Aorta (tissue), 5 donors: ENCODE data around the gene SMPD1. TPM values are rescaled to one million over a fixed set of nuclear protein-coding genes. Genes with fewer than 3 reads are reported as not detected.
"Not testable (repeated sequence)": the region's sequence is repeated elsewhere in the genome, so short reads cannot be mapped to it uniquely, and the experiment has no call there.

ENCODE experiments used
- ATAC-seq: fragments of 200-7000 bp; cut with Tn5 transposase; one replicate; pipeline ENCODE4 v1.9.1; 2022; ENCODE audit warnings: moderate library complexity; ENCODE audit not compliant: low FRiP score
- DNase-seq, 2 donors: peaks; one replicate each; pipeline ENCODE4 v3.0.0-alpha.2; 2020
- H3K27ac ChIP-seq, 2 donors: one replicate each; pipeline ENCODE4 v1.5.1; 2013; ENCODE audit warnings: low read length in 2 of 2, mild to moderate bottlenecking in 2 of 2, moderate library complexity in 2 of 2, control low read depth in 1 of 2, inconsistent platforms in 1 of 2, low read depth in 1 of 2
- H3K27me3 ChIP-seq, 2 donors: one replicate each; pipeline ENCODE4 v1.6.1; 2013; ENCODE audit warnings: control low read depth in 1 of 2, low read length in 1 of 2, mild to moderate bottlenecking in 1 of 2, moderate library complexity in 1 of 2; ENCODE audit not compliant: insufficient read depth in 2 of 2, control insufficient read depth in 1 of 2
- H3K36me3 ChIP-seq, 2 donors: one replicate each; pipeline ENCODE4 v1.6.1; 2013; ENCODE audit warnings: control low read depth in 1 of 2, low read length in 1 of 2, mild to moderate bottlenecking in 1 of 2; ENCODE audit not compliant: insufficient read depth in 2 of 2, control insufficient read depth in 1 of 2
- H3K4me1 ChIP-seq, 2 donors: one replicate each; pipeline ENCODE4 v1.6.1; 2013; ENCODE audit warnings: low read length in 2 of 2, control low read depth in 1 of 2, mild to moderate bottlenecking in 1 of 2, moderate library complexity in 1 of 2; ENCODE audit not compliant: insufficient read depth in 2 of 2, control insufficient read depth in 1 of 2
- H3K4me3 ChIP-seq, 2 donors: one replicate each; pipeline ENCODE4 v1.5.1; 2013; ENCODE audit warnings: low read length in 2 of 2, control low read depth in 1 of 2, mild to moderate bottlenecking in 1 of 2
- H3K9me3 ChIP-seq: one replicate; pipeline ENCODE4 v1.6.1; 2013; ENCODE audit warnings: mild to moderate bottlenecking, low read length; ENCODE audit not compliant: control insufficient read depth
- WGBS, 2 donors: extraction: QIAGEN DNeasy Blood & Tissue Kit; methylation state at CpG; one replicate each; pipeline ENCODE4 v1.1.7; 2013; 5-methylcytosine and 5-hydroxymethylcytosine counted together
- intact Hi-C, 2 donors: fragments of 100-400 bp; cut with DNase I; formaldehyde crosslinking; loops; one replicate each; pipeline versions ENCODE4 v1.14.2 to v1.15.0; 2022
- polyA plus RNA-seq, 2 donors: library from polyadenylated mRNA; stranded (reverse); fragments of 200-250 nt; gene quantifications; one replicate each; pipeline ENCODE4 v1.2.3, GENCODE V29; 2013
- total RNA-seq, 2 donors: library from RNA; stranded (reverse); fragmentation: NEBNext Ultra II Directional; extraction: Animal tissue kit (Norgen Biotek cat#: 25700); gene quantifications; one replicate each; pipeline ENCODE4 v1.2.1, GENCODE V29; 2021
- donor health status: healthy with polysubstance abuse.
- donor health status: Bipolar disorder and iron deficiency.
- donor health status: DM: no; HTN: no; CAD: no.
- donor health status: DM: no; HTN: no; CAD: no.
- donor health status: DM: yes; HTN: yes; CAD: no.

The SMPD1 gene
- total and polyA plus RNA-seq, 4 donors, result 10.0 to 45.5 (median 34.8) TPM

GRCh38 chr11:6378640-6378989 is 11.7 kb upstream of the SMPD1 start:
- 66 to 67% methylated on average over 5 of the region's 5 CpGs for WGBS, 2 donors
- no peaks in the 10 kb centered on the region for H3K4me1 ChIP-seq
- intact Hi-C loops, result loop anchor here (2.0 to 5.0 kb wide), 4 partner anchors 64 to 329 kb away; partner anchors contain the start of gene HPX (in 1 of the 2)
- no peaks in the 10 kb centered on the region for H3K36me3 ChIP-seq
- DNase-seq (no peak), ATAC-seq (no peak)
- H3K9me3 ChIP-seq, result no peaks in the 10 kb centered on the region
- no peaks in the 10 kb centered on the region for H3K27me3 ChIP-seq
- H3K27ac ChIP-seq, result no peak overlapping the region
- H3K4me3 ChIP-seq, result no peak overlapping the region

- 92 to 96% methylated on average over 7 of the region's 7 CpGs for WGBS, 2 donors
- Histone ChIP-seq H3K27ac (no peak overlapping the region), H3K4me1 (no peaks in the 10 kb centered on the region), H3K27me3 (no peaks in the 10 kb centered on the region), H3K9me3 (no peaks in the 10 kb centered on the region), H3K36me3 (no peaks in the 10 kb centered on the region), H3K4me3 (no peak overlapping the region)
- DNase-seq (no peak), ATAC-seq (no peak)
- intact Hi-C loops, result loop anchor here in 1 of 2 donors (10.0 kb wide), 1 partner anchor 300 kb away; the partner anchor contains the start of gene MRPL17
Observed at GRCh38 chr11:6385046-6385777, 5.1 kb upstream of the SMPD1 start.

DNA sequence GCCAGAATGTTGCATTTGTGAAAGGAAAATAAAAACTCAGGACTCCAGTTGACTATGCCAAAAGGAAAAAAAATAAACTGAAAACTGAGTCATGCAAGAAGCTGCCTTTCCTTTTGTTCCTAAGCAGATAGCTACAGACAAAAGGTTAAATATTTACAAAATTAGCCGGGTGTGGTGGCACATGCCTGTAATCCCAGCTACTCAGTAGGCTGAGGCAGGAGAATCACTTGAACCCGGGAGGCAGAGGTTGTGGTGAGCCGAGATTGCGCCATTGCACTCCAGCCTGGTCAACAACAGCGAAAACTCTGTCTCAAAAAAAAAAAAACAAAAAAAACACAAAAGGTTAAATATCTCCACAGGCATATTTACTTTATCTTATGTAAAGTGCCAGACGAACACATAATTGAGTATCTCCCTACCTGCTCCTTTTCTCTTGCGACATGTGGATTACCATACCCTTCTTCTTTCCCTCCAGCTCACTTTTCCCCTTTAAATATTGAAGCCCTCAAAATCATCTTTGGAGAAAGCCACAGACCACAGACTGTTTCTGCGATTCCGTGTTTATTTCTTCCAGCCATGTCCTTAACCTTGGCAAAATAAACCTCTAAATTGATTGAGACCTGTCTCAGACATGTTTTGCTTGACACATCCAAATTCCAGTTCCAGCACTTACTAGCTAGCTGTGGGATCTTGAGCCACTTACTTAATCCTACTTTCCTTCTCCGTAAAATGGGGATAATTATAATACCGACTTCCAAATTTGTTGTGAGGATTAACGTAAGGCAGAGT is 2.3 kb upstream of the SMPD1 start:
- intact Hi-C loops, result loop anchor here in 1 of 2 donors (10.0 kb wide), 1 partner anchor 297 kb away; the partner anchor contains the start of gene MRPL17
- Histone ChIP-seq H3K4me3 (no peak overlapping the region), H3K36me3 (no peaks in the 10 kb centered on the region), H3K27ac (peak overlapping the region in 1 of 2 donors; percentile 22), H3K4me1 (no peaks in the 10 kb centered on the region), H3K27me3 (no peaks in the 10 kb centered on the region), H3K9me3 (no peaks in the 10 kb centered on the region)
- no peak for ATAC-seq
- WGBS, 2 donors, result 56 to 62% methylated on average over 12 of the region's 12 CpGs
- no peak for DNase-seq

- 96 to 100% methylated on average over 1 of the region's 1 CpG for WGBS, 2 donors
- H3K9me3 ChIP-seq, result no peaks in the 10 kb centered on the region
- no peak for DNase-seq
- no peaks in the 10 kb centered on the region for H3K36me3 ChIP-seq
- no peak overlapping the region for H3K27ac ChIP-seq
- intact Hi-C loops, result loop anchor here in 1 of 2 donors (10.0 kb wide), 1 partner anchor 296 kb away; the partner anchor contains the start of gene MRPL17
- no peaks in the 10 kb centered on the region for H3K4me1 ChIP-seq
- ATAC-seq, result no peak
- H3K27me3 ChIP-seq, result no peaks in the 10 kb centered on the region
- H3K4me3 ChIP-seq, result no peak overlapping the region
Observed at GRCh38 chr11:6388748-6389147, 1.5 kb upstream of the SMPD1 start.

DNA sequence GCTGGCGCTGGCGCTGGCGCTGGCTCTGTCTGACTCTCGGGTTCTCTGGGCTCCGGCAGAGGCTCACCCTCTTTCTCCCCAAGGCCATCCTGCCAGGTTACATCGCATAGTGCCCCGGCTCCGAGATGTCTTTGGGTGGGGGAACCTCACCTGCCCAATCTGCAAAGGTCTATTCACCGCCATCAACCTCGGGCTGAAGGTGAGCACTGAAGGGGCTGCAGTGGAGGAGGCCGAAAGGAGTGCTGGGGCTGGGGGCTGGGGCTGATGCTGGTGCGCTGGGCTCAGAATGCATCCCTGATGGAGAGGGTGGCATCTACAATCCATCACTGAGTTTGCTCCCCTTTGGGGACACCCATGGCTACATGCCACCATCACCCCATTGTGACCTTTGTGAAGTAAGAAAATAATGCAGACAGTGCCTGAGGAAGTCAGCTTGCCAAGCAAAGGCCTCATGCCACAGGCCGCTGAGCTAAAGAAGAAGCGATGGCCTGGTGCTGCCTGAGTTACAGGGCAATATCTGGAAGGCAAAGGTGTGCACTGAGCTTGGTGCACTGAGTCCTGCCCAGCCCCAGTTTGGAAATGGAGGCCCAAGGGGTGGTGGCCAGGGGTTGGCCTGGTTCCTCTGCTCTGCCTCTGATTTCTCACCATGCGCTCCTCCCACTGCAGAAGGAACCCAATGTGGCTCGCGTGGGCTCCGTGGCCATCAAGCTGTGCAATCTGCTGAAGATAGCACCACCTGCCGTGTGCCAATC is 620 bp downstream of the SMPD1 start:
- Histone ChIP-seq H3K9me3 (no peaks in the 10 kb centered on the region), H3K4me1 (no peaks in the 10 kb centered on the region), H3K27ac (peak overlapping the region; percentile 8 to 49), H3K4me3 (peak overlapping the region; percentile 61 to 71), H3K27me3 (no peaks in the 10 kb centered on the region), H3K36me3 (no peaks in the 10 kb centered on the region)
- peak in 1 of 2 donors; percentile 68 for DNase-seq
- 24 to 26% methylated on average over 19 of the region's 19 CpGs for WGBS, 2 donors
- intact Hi-C loops, result loop anchor here in 1 of 2 donors (2.0 kb wide), 1 partner anchor 28 kb away; the partner anchor contains the start of gene APBB1
- ATAC-seq, result no peak

DNA sequence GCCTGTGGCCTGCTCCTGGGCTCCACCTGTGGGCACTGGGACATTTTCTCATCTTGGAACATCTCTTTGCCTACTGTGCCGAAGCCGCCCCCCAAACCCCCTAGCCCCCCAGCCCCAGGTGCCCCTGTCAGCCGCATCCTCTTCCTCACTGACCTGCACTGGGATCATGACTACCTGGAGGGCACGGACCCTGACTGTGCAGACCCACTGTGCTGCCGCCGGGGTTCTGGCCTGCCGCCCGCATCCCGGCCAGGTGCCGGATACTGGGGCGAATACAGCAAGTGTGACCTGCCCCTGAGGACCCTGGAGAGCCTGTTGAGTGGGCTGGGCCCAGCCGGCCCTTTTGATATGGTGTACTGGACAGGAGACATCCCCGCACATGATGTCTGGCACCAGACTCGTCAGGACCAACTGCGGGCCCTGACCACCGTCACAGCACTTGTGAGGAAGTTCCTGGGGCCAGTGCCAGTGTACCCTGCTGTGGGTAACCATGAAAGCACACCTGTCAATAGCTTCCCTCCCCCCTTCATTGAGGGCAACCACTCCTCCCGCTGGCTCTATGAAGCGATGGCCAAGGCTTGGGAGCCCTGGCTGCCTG is 1.4 kb downstream of the SMPD1 start:
- Histone ChIP-seq H3K27ac (no peak overlapping the region), H3K36me3 (no peaks in the 10 kb centered on the region), H3K27me3 (no peaks in the 10 kb centered on the region), H3K4me1 (no peaks in the 10 kb centered on the region), H3K9me3 (no peaks in the 10 kb centered on the region), H3K4me3 (no peak overlapping the region)
- ATAC-seq (no peak), DNase-seq (peak in 1 of 2 donors; percentile 71)
- 93 to 96% methylated on average over 16 to 18 of the region's 18 CpGs for WGBS, 2 donors
- intact Hi-C loops, result loop anchor here in 1 of 2 donors (2.0 kb wide), 1 partner anchor 27 kb away; the partner anchor contains the start of gene APBB1

- DNase-seq, H3K27me3 ChIP-seq, H3K4me1 ChIP-seq, H3K27ac ChIP-seq, H3K36me3 ChIP-seq, H3K4me3 ChIP-seq, ATAC-seq, H3K9me3 ChIP-seq, intact Hi-C loops: not testable (repeated sequence)
- 93 to 97% methylated on average over 3 to 4 of the region's 4 CpGs for WGBS, 2 donors
Observed at GRCh38 chr11:6392251-6392650, 2.0 kb downstream of the SMPD1 start.
